Rectal smooth muscle tissue (tissue), 1 donor: ENCODE measurements around the gene TTC3.

Experiments
- H3K27ac ChIP-seq: one replicate; pipeline ENCODE4 v1.7.0; 2013; ENCODE audit warnings: low read depth, low read length, inconsistent platforms
- H3K27me3 ChIP-seq: one replicate; pipeline ENCODE4 v1.7.0; 2013; ENCODE audit warnings: low read length; ENCODE audit not compliant: control insufficient read depth, insufficient read depth
- H3K36me3 ChIP-seq: one replicate; pipeline ENCODE4 v1.7.0; 2013; ENCODE audit warnings: low read length; ENCODE audit not compliant: control insufficient read depth, insufficient read depth
- H3K4me1 ChIP-seq: one replicate; pipeline ENCODE4 v1.7.0; 2013; ENCODE audit warnings: low read length; ENCODE audit not compliant: control insufficient read depth, insufficient read depth
- H3K4me3 ChIP-seq: one replicate; pipeline ENCODE4 v1.7.0; 2013; ENCODE audit warnings: low read length
- H3K9ac ChIP-seq: one replicate; pipeline ENCODE4 v1.7.0; 2013; ENCODE audit warnings: low read length

Gene TTC3

GRCh38 chr21:37145635-37146111 is 72.6 kb downstream of the TTC3 start:
- no peaks in the 10 kb centered on the region for H3K4me1 ChIP-seq

DNA sequence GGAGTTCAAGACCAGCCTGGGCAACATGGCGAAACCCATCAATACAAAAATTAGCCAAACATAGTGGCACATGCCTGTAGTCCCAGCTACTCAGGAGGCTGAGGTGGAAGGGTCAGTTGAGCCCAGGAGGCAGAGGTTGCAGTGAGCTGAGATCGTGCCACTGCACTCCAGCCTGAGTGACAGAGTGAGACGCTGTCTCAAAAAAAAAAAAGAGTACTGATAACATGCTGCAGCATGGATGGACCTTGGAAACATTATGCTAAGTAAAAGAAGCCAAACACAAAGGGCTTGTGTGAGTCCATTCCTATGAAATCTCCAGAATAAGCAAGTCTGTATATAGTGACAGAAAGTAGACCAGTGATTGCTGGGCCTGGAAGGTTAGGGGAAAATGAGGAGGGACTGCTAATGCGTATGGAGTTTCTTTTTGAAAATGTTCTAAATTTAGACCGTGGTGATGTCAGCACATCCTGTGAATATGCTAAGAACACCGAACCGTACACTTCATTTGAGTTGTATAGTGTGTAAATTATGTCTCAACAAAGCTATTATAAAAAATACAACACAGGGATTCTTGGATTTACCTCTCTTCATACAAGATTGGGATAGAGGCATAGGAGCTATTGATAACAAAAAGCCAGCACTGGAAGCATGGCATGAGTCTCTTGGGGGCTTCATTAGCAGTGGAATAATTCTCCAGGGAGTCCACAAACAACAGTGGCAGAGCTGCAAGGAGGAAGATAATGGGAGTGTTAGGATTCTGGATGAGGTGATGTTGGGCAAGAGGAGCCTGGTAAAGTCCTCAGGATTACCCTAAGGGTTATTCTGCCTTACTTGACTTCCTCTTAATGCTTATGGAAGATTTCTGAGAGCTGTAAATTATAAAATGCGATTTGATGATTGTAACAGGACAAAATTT is 73.5 kb downstream of the TTC3 start:
- Histone ChIP-seq H3K27me3 (no peaks in the 10 kb centered on the region), H3K4me1 (no peaks in the 10 kb centered on the region), H3K9ac (no peak overlapping the region), H3K4me3 (no peak overlapping the region), H3K36me3 (peaks cover 23% of the 10 kb centered on the region), H3K27ac (no peak overlapping the region)

More at GRCh38 chr21:37145635-37146111, 72.6 kb downstream of the TTC3 start:
- no peaks in the 10 kb centered on the region for H3K27me3 ChIP-seq
- H3K36me3 ChIP-seq = peaks cover 23% of the 10 kb centered on the region
- no peak overlapping the region for H3K27ac ChIP-seq
- H3K4me3 ChIP-seq = no peak overlapping the region
- no peak overlapping the region for H3K9ac ChIP-seq

DNA sequence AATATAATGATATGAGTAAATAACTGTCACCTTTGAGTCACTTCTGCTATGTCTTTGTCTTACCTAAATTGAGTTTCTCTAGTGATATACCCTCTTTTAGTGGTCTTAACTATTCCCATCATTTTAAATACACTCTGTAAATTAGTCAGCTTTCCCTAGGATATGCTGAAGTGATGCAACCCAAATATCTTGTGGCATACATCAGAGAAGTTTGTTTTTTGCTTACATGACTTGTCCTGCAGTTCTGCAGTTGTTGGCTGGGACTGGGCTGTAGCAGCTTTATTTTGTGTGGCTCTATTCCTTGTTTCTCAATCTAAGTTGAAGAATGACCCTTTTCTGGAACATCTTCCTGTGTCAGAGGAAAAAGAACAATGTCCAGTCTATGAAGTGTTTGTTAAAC is 76.4 kb downstream of the TTC3 start:
- Histone ChIP-seq H3K4me1 (peaks cover 13% of the 10 kb centered on the region), H3K27me3 (no peaks in the 10 kb centered on the region), H3K9ac (no peak overlapping the region), H3K27ac (no peak overlapping the region), H3K36me3 (peaks cover 23% of the 10 kb centered on the region), H3K4me3 (no peak overlapping the region)

DNA sequence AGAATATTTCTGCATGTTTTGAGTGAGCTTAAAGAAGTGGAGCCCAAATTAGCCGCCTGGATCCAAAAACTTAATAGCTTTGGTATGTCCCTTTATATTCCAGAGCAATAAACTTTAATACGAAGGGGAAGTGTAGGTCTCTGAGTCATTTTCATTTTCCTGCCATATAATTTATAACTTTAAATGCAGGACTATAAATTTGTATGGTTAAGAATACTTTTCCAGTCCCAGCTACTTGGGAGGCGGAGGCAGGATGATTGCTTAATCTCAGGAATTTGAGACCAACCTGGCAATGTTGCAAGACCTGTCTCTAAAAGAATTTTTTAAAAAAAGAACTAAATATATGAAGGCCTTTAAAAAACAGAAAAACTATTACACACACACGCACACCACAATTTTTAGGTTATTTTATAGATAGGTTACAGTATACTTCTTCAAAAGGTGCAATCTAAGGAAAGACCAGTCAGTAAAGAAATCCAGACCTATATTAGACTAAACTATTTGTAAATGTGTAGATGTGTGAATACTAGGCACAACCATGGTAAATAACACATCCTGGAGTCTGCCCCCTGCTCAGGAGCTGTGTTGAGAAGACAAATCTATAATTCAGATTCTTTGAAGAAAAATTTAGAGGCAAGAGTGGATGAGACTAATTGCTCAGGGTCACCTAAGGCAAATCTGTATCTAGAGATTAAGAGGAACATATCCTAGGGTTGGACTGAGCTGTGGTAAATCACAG is 80.3 kb downstream of the TTC3 start:
- peaks cover 6% of the 10 kb centered on the region for H3K36me3 ChIP-seq

GRCh38 chr21:37153935-37154350 is 80.9 kb downstream of the TTC3 start:
- Histone ChIP-seq H3K27ac (peak overlapping the region; percentile 73), H3K9ac (no peak overlapping the region), H3K27me3 (no peaks in the 10 kb centered on the region), H3K36me3 (peaks cover 9% of the 10 kb centered on the region), H3K4me3 (no peak overlapping the region), H3K4me1 (peaks cover 14% of the 10 kb centered on the region)

More for the DNA sequence above, 80.3 kb downstream of the TTC3 start:
- Histone ChIP-seq H3K4me3 (no peak overlapping the region), H3K9ac (no peak overlapping the region), H3K27me3 (no peaks in the 10 kb centered on the region), H3K27ac (peak overlapping the region; percentile 73), H3K4me1 (peaks cover 14% of the 10 kb centered on the region)

DNA sequence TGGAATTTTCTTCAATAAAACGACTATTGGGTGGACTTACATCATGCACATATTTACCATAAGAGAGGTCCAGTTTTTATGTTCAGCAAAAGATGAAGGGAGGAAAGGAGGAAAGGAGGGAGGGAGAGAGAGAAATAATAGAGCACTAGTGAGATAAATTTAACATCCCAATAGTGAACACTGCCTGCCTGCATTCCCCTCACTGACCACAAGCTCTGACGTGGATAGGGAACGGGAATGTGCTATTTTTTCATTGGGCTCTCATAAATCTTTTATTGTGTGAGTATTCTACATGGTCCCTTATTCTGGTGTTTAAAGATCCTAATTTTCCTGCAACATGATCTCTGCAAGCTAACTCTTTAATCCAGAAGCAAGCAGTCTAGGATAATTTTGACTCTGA is 82.1 kb downstream of the TTC3 start:
- Histone ChIP-seq H3K27ac (no peak overlapping the region), H3K36me3 (peaks cover 6% of the 10 kb centered on the region), H3K9ac (no peak overlapping the region), H3K4me1 (peaks cover 17% of the 10 kb centered on the region), H3K27me3 (no peaks in the 10 kb centered on the region), H3K4me3 (no peak overlapping the region)

DNA sequence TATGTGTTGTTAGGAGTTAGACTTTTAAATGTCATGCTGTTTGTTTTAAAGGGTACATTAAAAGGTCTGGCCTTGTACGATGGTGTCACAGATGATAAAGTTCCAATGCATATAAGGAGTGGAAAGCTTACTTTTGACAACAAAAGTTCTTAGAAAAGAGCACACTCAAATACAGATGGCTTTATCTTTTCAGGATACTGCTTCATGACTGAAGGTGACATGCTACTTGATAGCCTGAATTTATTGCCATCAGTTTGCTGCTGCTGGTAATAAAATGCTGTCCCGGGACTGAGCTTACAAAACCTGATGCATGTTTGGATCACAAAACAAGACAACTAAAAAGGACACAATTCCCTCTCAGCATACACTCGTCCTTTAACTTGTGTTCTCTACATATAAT is 84.9 kb downstream of the TTC3 start:
- peaks cover 15% of the 10 kb centered on the region for H3K4me1 ChIP-seq
- no peak overlapping the region for H3K4me3 ChIP-seq
- H3K36me3 ChIP-seq = peaks cover 9% of the 10 kb centered on the region
- no peak overlapping the region for H3K9ac ChIP-seq
- no peak overlapping the region for H3K27ac ChIP-seq
- H3K27me3 ChIP-seq = no peaks in the 10 kb centered on the region

DNA sequence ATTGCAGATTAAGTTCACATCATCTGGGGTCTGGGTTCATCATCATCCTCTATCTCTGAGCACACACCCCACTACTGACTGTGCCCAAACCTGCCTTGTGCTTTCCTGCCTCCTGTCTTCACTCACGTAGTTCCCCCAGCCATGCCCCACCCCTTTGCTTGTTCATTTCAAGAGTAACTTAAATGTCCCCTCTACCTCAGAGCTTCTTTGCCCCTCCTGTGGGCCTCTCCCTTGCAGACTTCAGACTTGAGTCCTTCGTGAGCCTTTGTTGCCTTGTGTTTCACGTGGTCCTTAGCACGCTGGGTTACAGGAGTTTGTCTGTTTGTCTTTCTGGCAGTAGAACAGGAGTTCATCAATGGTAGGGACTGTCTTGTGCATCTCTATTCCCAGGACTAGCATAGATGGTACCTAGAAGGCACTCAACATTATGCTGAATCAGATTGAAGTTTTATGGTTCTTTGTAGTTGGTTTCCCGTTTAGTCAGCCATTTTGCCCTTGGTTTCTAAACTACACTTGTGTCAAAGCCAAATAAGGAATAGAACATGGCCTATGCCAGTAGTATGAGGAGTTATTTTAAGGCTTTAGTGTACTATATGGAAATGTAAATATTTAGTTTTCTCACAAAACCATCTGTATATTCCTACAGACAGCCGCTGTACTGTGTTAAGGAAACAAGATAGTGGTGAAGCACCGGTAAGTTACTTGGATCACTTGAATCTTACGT is 86.2 kb downstream of the TTC3 start:
- Histone ChIP-seq H3K27me3 (no peaks in the 10 kb centered on the region), H3K27ac (peak overlapping the region; percentile 72), H3K4me3 (no peak overlapping the region), H3K36me3 (peaks cover 11% of the 10 kb centered on the region), H3K4me1 (peaks cover 6% of the 10 kb centered on the region), H3K9ac (no peak overlapping the region)

GRCh38 chr21:37159949-37160348 is 86.9 kb downstream of the TTC3 start:
- H3K9ac ChIP-seq = no peak overlapping the region
- no peak overlapping the region for H3K27ac ChIP-seq
- peaks cover 3% of the 10 kb centered on the region for H3K4me1 ChIP-seq
- H3K4me3 ChIP-seq = no peak overlapping the region
- peaks cover 11% of the 10 kb centered on the region for H3K36me3 ChIP-seq
- no peaks in the 10 kb centered on the region for H3K27me3 ChIP-seq

DNA sequence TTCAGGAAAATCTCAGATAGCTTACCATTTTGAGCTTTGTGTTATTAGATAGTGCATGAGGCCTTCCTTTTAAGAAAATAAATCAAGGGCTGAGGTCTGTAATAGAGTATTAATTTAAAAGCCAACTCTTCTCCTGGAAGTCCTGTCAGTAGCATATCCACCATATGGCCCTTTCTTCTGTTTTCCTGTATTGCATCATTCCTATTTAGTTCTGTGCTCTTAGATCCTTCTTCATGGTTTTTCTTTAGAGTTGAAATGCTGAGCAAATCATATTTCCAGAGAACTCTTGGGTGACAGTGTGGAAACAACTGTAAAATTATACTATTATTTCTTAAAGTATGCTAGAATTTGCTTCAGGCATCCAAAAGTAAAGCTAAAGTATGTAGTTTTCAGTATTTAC is 91.7 kb downstream of the TTC3 start:
- Histone ChIP-seq H3K4me3 (no peak overlapping the region), H3K4me1 (no peaks in the 10 kb centered on the region), H3K36me3 (peaks cover 11% of the 10 kb centered on the region), H3K27ac (no peak overlapping the region), H3K27me3 (no peaks in the 10 kb centered on the region), H3K9ac (no peak overlapping the region)

GRCh38 chr21:37165586-37165985 is 92.5 kb downstream of the TTC3 start:
- Histone ChIP-seq H3K9ac (no peak overlapping the region), H3K36me3 (peaks cover 11% of the 10 kb centered on the region), H3K4me1 (no peaks in the 10 kb centered on the region)

DNA sequence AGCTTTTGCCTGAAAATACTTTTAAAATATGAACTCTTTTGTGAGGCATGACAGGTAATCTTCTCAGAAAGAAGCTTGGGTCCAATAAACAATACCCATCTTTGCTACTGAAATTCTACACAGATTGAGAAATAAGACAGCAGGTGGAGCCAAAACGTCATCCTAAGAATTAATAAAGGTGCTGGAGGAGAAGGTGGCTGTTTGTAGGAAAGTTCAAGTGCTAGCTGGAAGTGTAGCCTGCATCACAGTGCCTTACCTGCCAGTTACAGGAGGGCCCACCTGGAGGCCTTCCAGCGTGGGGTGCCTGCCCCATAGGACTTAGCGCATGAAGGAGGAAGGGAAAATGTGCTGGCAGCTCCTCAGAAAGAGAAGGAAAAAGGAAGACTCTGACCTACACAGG is 93.7 kb downstream of the TTC3 start:
- H3K9ac ChIP-seq = no peak overlapping the region
- no peak overlapping the region for H3K4me3 ChIP-seq
- H3K27ac ChIP-seq = no peak overlapping the region
- H3K36me3 ChIP-seq = peaks cover 14% of the 10 kb centered on the region
- H3K4me1 ChIP-seq = peaks cover 6% of the 10 kb centered on the region
- H3K27me3 ChIP-seq = no peaks in the 10 kb centered on the region

More at GRCh38 chr21:37165586-37165985, 92.5 kb downstream of the TTC3 start:
- Histone ChIP-seq H3K27ac (no peak overlapping the region), H3K27me3 (no peaks in the 10 kb centered on the region), H3K4me3 (no peak overlapping the region)
